Transverse colon (tissue), 4 donors: ENCODE measurements around the gene CPNE6.
"Not testable (repeated sequence)": the region's sequence is repeated elsewhere in the genome, so short reads cannot be mapped to it uniquely, and the experiment has no call there.

Source experiments
- EP300 ChIP-seq: sonication (generic); formaldehyde crosslinking; IDR thresholded peaks from one replicate; pipeline ENCODE4 v1.6.1; 2017; ENCODE audit warnings: antibody characterized with exemption, low read depth
- POLR2AphosphoS5 ChIP-seq, 3 donors: sonication (generic); formaldehyde crosslinking; IDR thresholded peaks; one replicate each; pipeline ENCODE4 v1.6.1; 2016; ENCODE audit warnings: antibody characterized with exemption in 3 of 3
- TF ChIP-seq, protein P1 (sequence below), 5 experiments: fragments of 200-600 bp in 3 of 5; fragments of 450-650 bp in 2 of 5; sonication (generic) in 3 of 5; IDR thresholded peaks; 1 replicate in 2 of 5; 2 replicates in 3 of 5; pipeline ENCODE4 v1.5.1; 2016 to 2017; ENCODE audit warnings: antibody characterized with exemption in 5 of 5, inconsistent platforms in 3 of 5, mild to moderate bottlenecking in 2 of 5, moderate library complexity in 1 of 5

DNA sequence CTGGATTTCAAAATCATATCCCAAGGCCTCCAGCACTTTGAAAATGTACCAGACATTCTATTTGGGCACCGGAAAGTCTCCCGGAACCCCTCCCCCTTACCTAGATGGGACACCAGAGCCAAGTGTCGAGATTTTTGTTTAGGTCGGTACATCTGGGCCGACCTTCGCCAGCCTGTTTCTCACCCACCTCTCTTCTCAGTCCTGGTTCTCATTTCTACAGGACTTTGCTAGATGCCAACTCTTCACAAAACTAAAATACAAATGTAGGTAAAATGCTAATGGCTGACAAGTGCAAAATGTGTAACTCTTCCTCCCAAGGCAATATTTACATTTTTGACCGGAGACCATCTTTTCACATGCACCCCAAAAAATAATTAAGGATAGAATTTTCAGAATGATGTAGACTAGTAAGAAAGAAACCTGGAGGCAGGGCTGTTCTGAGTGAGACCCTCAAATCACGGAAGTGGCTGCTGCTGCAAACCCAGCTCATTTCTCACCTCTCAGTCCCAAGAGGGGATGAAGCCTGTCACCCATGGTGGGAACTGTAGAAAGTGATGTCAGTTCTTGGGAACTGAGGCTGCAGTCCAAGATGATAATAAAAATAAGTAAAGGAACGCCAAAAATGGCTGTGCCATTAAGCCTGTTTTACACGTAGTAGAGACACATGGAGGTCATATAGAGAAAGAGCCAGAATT is 34.3 kb upstream of the CPNE6 start:
- TF ChIP-seq POLR2AphosphoS5 (IDR thresholded peaks at IDR 0.05); EP300: not testable (repeated sequence)
- TF ChIP-seq, protein P1, sequence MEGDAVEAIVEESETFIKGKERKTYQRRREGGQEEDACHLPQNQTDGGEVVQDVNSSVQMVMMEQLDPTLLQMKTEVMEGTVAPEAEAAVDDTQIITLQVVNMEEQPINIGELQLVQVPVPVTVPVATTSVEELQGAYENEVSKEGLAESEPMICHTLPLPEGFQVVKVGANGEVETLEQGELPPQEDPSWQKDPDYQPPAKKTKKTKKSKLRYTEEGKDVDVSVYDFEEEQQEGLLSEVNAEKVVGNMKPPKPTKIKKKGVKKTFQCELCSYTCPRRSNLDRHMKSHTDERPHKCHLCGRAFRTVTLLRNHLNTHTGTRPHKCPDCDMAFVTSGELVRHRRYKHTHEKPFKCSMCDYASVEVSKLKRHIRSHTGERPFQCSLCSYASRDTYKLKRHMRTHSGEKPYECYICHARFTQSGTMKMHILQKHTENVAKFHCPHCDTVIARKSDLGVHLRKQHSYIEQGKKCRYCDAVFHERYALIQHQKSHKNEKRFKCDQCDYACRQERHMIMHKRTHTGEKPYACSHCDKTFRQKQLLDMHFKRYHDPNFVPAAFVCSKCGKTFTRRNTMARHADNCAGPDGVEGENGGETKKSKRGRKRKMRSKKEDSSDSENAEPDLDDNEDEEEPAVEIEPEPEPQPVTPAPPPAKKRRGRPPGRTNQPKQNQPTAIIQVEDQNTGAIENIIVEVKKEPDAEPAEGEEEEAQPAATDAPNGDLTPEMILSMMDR (IDR thresholded peaks at IDR 0.05): peak in 1 of 5 experiments; percentile 7
